Astrocyte of the cerebellum (primary cell): Measurements from ENCODE around the gene ZC3H12A.
A peak's percentile ranks its signal among the peaks of the same experiment; 100 is the strongest.
"Not testable (repeated sequence)": the region's sequence is repeated elsewhere in the genome, so short reads cannot be mapped to it uniquely, and the experiment has no call there.

Experiments used
- DNase-seq: peaks from one replicate; pipeline ENCODE4 v3.0.0-alpha.2; 2011; ENCODE audit warnings: low read depth
- H3K4me3 ChIP-seq: 2 replicates; pipeline ENCODE4 v1.5.1; 2011; ENCODE audit warnings: mild to moderate bottlenecking, low read depth, low read length, moderate library complexity
- CTCF ChIP-seq: IDR thresholded peaks from 2 replicates; pipeline ENCODE4 v1.5.1; 2012; ENCODE audit warnings: low read length, low read depth, moderate library complexity, mild to moderate bottlenecking; ENCODE audit errors: missing control alignments
- in situ Hi-C: cut with HindIII; loops from 2 replicates; pipeline ENCODE4 v1.10.0; 2017; ENCODE audit warnings: low sequenced_read_pairs

Gene ZC3H12A

GRCh38 chr1:37514350-37515184 lies 40.2 kb downstream of the ZC3H12A start, which contains the start of gene MEAF6:
Gene MEAF6 (minus strand): TSS chr1:37514766. CDS start chr1:37514746, 20 bp downstream.
- H3K4me3 ChIP-seq = peak within 1 kb of the TSS; percentile 72
- DNase-seq = peak; percentile 53
- in situ Hi-C loops = no loop called here
- TF ChIP-seq CTCF = peak; percentile 39

- DNase-seq = no peak
- in situ Hi-C loops = no loop called here
- no peak for TF ChIP-seq CTCF
- peak overlapping the region; percentile 72 for H3K4me3 ChIP-seq
Observed at GRCh38 chr1:37515185-37516034, 41.0 kb downstream of the ZC3H12A start.

- no peak overlapping the region for H3K4me3 ChIP-seq
- TF ChIP-seq CTCF = no peak
- in situ Hi-C loops = no loop called here
- no peak for DNase-seq
Observed at GRCh38 chr1:37517569-37517968, 43.2 kb downstream of the ZC3H12A start.

- DNase-seq, H3K4me3 ChIP-seq, in situ Hi-C loops: not testable (repeated sequence)
Observed at GRCh38 chr1:37518241-37518640, 43.9 kb downstream of the ZC3H12A start.

- H3K4me3 ChIP-seq, DNase-seq, in situ Hi-C loops: not testable (repeated sequence)
Observed at GRCh38 chr1:37518929-37519328, 44.5 kb downstream of the ZC3H12A start.

- DNase-seq = no peak
- no peak overlapping the region for H3K4me3 ChIP-seq
- in situ Hi-C loops = no loop called here
- no peak for TF ChIP-seq CTCF
Observed at GRCh38 chr1:37519613-37520012, 45.2 kb downstream of the ZC3H12A start.

- H3K4me3 ChIP-seq, in situ Hi-C loops, DNase-seq: not testable (repeated sequence)
Observed at GRCh38 chr1:37529888-37530287, 55.5 kb downstream of the ZC3H12A start.

GRCh38 chr1:37532418-37533156 lies 58.2 kb downstream of the ZC3H12A start:
- H3K4me3 ChIP-seq, DNase-seq, in situ Hi-C loops: not testable (repeated sequence)
